H1 (cell line): ENCODE measurements around the gene DNAI1. TPM values are rescaled to one million over a fixed set of nuclear protein-coding genes. Genes with fewer than 3 reads are reported as not detected.

Source experiments
- ASH2L ChIP-seq: fragments of 200-600, 300-600 bp; sonication (generic); IDR thresholded peaks from one replicate; pipeline ENCODE4 v1.7.1; 2017; ENCODE audit warnings: low read length
- E2F6 ChIP-seq: IDR thresholded peaks from 2 replicates; pipeline ENCODE4 v1.6.1; 2012; ENCODE audit warnings: inconsistent platforms
- EGR1 ChIP-seq: IDR thresholded peaks from 2 replicates; pipeline ENCODE4 v1.6.1; 2011; ENCODE audit warnings: low read depth, low read length, borderline replicate concordance
- GABPA ChIP-seq: IDR thresholded peaks from 2 replicates; pipeline ENCODE4 v1.6.1; 2011; ENCODE audit warnings: mild to moderate bottlenecking, low read length, moderate library complexity, borderline replicate concordance; ENCODE audit not compliant: insufficient read depth
- YY1 ChIP-seq: IDR thresholded peaks from 2 replicates; pipeline ENCODE4 v1.6.1; 2011; ENCODE audit warnings: low read depth, mild to moderate bottlenecking, low read length
- polyA plus RNA-seq, 7 experiments: library from polyadenylated mRNA; depleted of rRNA in 3 of 7; stranded (reverse) in 5 of 7; unstranded in 2 of 7; fragments of >200 nt in 5 of 7; fragments of 200-250 nt in 2 of 7; gene quantifications; 1 replicate in 5 of 7; 2 replicates in 1 of 7; 4 replicates in 1 of 7; pipeline versions ENCODE4 v1.2.1 to v1.2.3, GENCODE V29; 2011 to 2013; ENCODE audit warnings: missing spikeins in 2 of 7, mixed read lengths in 2 of 7
- total RNA-seq: library from RNA; stranded (reverse); fragmentation: NEBNext Ultra II Directional; extraction: Animal tissue kit (Norgen Biotek cat#: 25700); gene quantifications from 2 replicates; pipeline ENCODE4 v1.2.1, GENCODE V29; 2021

The DNAI1 gene
- total and polyA plus RNA-seq, 2 of the 8 experiments (the other 6 are each of a cell fraction or from before 2014, with no cell fraction given): 0.37 to 0.54 TPM

- TF ChIP-seq YY1: no peak
- no peak for TF ChIP-seq EGR1
- no peak for TF ChIP-seq GABPA
- TF ChIP-seq ASH2L: no peak
- TF ChIP-seq E2F6: no peak
Measured at GRCh38 chr9:34412336-34412735, 46.3 kb upstream of the DNAI1 start (continued).
